NCI-H2196 treated with DMSO at 0.1 percent for 48 hours (cell line): ENCODE data around the gene PLEKHM1.
"Not testable (repeated sequence)": the region's sequence is repeated elsewhere in the genome, so short reads cannot be mapped to it uniquely, and the experiment has no call there.

ENCODE experiments used
- DNase-seq: peaks from one replicate; lab custom pipeline; 2025; ENCODE audit not compliant: unreplicated experiment; lab: John Stamatoyannopoulos, UW

Gene PLEKHM1

DNA sequence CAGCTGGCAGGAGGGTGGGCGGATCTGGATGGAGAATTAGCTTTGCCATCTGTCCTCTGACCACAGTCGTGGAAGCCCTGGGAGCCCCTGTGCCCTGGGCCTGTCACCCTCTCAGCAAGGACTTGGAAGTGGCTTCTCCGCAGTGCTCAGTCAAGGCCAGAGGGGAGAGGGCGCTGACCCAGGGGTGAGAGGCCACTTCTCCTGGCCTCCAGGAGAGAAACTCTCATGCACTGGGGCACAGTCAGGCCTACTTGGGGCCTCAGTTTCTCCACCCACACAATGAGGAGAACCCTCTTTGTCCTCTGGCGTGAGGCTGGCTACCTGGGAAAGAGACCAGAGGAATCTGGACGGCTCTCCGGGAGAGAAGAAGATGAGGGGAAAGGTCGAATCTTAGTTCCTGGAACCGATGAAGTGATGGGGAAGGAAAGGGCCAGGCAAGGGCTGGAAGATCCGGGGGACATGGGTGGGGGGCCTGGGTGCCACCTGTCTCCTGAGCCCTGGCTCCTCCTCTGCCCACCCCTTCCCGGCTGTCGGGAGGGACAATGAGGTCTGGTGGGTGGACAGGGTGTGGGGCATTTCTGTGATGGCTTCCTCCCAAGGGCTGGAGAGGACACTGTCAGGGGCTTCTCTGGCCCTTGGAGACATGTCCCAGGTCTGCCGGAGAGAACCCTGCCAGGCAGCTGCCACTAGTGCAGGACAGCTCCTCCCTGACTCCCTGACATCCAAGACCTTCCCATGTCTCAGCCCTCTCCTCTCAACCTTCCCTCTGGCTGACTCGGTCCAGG is 48.8 kb downstream of the PLEKHM1 start:
- DNase-seq, result no peak

GRCh38 chr17:45440839-45441515 is 49.5 kb downstream of the PLEKHM1 start:
- not testable (repeated sequence) for DNase-seq

DNA sequence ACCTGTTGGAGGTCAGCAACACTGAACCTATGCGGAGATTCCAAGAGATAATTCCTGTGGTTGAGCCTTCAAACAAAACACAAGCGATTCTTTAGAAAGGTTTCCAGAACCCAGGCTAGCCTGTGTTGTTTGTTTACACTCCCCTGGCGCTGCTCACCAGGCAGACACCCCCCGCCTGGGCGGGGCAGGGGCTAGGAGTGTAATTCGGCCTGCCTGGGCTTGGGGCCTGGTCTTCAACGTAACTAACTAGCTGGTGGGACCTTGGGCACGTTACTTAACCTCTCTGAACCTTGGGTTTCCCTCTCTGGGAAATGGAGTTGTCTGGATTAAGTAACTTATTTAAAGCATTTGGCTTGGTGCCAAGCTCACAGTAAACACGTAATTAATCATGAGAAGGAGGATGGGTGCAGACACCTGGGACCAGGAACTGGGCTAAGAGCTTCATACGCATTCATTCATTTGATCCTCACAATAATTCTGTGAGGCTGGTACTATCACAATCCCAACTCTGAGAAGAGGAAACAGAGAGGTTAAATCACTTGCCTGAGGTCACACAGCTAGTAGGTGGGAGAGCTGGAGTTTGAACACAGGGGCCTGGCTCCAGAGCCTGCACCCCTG is 50.3 kb downstream of the PLEKHM1 start:
- no peak for DNase-seq

DNA sequence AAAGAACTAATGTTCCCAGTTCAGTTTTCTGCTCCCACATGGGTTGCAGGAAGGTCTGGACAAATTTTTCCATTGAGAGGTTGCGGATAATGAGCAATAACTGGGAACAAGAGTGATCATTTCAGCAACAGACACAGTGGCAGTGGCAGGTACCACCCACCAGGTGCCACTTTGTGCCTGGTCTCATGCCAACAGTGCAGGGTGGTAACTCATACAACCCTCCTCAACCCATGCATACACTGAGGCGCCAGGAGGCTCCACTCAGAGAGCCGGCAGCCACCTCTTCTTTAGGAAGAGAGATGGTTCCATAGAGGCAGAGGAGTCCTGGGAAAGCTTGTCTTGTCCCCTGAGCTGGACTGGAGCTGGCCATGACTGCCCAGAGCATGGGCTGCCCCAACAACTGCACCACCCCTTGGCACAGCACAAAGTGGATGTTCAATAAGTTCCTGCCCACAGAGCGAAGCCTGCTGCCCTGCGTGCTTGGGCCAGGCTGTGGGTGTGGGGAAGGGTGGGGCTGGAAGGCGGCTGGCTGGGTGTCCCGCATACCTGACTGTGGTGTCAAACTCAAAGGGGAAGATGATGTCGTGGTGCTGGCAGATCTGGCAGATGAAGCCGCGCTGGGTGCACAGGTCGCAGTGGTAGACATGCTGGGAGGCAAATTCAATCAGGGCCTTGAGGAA is 51.5 kb downstream of the PLEKHM1 start:
- no peak for DNase-seq

- DNase-seq, result no peak
Measured at GRCh38 chr17:45437465-45438283, 52.8 kb downstream of the PLEKHM1 start.

DNA sequence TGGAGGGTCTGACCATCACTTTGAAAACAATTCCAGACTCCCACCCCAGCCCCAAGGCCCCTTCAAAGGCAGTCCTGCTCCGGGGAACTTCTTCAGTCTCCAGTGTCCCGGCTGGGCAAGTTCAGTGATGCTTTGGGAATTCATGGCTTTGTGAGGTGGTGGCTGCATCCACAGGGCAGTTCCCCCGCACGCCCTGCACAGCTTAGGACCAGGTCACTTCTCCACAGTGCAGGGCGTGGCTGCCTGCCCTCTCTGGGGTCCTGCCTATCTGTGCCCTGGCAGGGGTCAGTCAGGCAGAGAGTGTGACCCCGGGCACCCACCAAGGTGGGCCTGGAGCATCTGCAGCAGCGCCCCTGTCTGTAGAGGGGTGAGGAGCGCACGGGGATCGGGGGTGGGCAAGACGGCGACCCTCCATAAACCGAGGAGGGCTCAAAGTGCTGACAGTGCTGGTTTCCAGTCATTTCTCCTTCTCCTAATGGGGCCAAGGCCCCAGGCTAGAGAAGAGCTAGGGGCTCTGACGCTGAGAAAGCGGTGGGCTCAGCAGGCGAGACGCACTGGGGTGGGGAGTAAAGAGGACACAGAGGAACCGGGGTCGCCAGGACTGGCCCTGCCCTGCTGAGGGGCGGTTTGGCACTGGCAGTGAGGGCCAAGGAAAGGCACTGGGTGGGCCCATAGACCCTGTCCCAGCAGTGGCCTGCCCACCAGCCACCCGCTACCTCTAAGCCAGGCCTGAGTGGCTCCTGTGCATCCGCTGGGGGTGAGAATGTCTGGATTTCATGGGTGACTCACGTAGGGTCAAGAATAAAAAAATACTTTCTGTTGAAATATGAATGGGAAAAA is 53.7 kb downstream of the PLEKHM1 start:
- no peak for DNase-seq

- DNase-seq, result no peak
Measured at GRCh38 chr17:45436161-45436560, 54.4 kb downstream of the PLEKHM1 start.

- no peak for DNase-seq
Measured at GRCh38 chr17:45435481-45435880, 55.0 kb downstream of the PLEKHM1 start.

DNA sequence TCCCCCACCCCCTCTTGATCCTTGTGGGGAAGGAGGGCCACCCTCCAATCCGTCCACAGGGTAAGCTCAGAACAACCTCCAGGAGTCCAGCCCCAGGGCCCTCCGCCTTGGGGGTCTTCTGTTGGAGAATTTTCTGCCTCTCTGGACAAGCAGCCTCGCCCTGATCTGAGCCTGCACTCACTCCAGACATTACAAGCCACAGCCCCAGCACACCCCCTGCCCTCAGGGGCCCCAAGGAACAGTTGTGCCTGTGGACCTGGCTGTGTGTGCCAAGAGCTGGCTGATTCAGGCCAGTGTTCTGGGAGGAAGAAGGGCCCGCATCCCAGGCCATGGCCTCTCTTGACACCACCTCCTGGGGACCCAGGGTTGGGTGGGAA is 57.4 kb downstream of the PLEKHM1 start:
- no peak for DNase-seq

- no peak for DNase-seq
Measured at GRCh38 chr17:45432405-45433158, 57.9 kb downstream of the PLEKHM1 start, which contains the start of gene ARHGAP27. TSS of gene ARHGAP27 (minus strand) at chr17:45432870. CDS start at chr17:45430279, 2,591 bp downstream.

DNA sequence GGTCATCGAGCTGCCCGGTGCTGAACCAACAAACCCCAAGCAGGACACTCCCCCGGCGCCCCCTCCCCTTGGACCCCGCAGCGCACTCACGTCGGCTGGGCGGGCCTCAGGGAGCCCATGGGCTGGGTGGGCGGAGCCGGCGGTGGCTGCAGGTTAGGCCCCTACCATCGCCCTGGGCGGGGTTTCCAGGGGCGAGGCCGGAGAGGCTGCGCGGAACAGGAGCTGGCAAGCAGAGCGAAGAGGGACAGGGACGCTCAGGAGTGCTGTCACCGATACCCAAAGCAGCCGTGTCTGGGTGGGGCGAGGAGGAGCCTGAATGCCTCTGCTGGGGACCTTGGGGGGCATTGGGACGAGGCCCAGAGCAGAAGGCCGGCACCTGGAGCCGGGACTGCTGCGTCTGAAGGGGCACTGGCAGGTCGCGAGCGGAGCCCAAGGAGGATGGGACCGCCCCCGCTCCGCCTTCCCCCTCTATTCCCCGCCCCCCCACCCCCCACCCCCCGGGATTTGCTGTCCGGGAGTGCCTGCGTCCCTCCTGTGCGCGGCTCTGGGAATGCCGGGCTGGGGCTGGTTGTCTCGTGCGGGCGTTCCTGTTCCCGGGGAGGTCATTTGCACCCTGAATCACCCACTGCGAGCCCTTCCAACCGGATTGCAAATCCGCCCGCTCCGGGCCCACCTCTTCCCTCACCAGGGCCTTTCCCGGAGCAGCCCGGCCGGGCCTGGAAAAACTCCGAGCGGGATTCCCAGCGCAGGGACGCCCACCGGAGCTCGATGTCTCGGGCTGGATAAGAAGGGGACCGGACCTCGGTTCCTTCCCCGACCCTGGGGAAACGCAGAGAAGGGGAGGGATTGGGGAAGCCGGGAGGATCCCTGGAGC is 58.8 kb downstream of the PLEKHM1 start:
- DNase-seq, result peak; percentile 66

- no peak for DNase-seq
Measured at GRCh38 chr17:45430738-45431530, 59.6 kb downstream of the PLEKHM1 start.

DNA sequence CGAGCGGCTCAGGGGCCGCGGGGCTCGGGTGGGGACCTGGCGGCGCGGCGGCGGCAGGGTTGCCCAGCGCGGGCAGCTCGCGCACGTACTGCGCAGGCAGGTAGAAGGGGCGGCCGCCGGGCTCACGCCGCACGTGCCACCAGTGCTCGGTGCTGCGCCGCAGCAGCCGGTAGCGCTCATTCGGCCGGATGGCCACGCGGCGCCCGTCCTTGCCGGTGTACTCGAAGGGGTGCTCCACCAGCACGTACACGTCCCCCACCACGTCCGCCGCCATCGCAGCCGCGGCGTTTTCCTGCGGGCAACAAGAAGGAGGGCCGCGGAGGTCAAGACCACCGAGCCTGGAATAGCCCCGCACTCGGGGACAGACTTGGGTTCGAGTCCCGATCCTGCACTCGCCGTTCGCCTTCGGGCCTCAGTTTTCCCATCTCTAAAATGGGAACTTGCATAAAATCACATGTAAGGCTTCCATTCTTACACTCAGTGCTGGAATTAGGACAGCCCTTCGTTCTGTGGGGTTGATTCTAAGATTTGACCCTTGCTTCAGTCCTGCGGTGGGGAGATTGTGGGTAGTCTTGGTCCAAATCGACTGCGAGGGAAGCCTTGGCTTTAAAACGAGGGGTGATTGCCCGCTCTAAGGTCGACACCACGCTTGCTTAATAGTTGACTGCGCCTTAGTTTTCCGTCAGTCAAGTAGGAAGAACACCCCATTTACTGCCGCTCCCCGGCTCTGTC is 60.3 kb downstream of the PLEKHM1 start:
- DNase-seq, result no peak

DNA sequence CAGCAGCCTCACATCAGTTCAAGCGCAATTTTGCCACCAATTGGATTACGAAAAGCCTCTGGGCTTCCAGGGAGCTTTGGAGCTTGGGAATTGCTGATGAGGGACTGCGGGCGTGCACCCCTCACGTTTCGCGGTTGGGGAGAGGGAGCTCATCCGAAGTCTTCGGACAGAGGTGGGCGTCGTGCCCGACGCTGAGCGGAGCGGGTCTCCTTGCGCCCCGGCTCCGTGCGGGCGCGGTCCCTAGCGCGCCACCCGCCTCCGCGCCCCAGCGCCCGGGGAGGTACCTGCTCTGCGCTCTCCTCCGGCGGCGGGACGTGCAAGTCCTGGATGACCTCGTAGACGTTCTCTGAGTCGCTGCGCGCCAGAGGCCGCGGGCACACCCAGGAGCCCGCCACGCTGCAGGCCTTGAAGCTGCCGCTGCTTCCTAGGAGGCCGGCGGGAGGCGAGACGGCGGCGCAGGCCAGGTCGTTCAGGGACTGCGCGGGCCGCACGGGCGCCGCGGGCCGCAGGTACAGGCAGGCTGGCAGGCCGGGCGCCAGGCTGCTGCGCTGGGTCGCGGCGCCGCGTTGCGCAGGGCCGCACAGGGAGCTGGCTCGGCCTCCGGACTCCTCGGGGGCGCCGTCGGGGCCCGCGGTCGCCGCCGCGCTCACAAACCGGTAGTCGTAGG is 61.0 kb downstream of the PLEKHM1 start:
- no peak for DNase-seq

DNA sequence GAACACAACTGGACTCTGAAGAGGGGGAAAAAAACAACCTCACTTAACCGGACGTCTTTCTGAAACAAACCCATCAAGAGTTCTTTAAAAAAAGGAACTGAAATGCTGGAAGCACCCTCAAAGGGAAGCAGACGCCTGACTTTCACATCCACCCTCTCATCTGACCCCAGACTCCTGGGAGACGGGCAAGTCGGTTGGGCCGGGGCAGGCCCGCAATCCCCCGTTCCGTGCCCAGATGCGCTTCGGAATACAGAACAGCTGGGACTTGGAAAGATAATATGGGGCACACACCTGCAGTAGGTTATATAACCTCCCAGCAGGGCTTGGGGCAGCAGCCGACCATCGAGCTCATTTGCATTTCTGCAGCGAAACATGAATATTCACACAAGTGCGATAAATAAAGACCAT is 61.6 kb downstream of the PLEKHM1 start:
- no peak for DNase-seq

- peak; percentile 73 for DNase-seq
Measured at GRCh38 chr17:45428050-45428617, 62.4 kb downstream of the PLEKHM1 start.
